KMS-11 (cell line): Measurements from ENCODE around the gene CEMIP.

Source experiments
- H2AFZ ChIP-seq: fragments of 200-600 bp; sonication (generic); 2 replicates; pipeline ENCODE4 v1.6.1; 2016; ENCODE audit warnings: antibody characterized with exemption, mixed run types, low read depth
- H3K27ac ChIP-seq: fragments of 200-600 bp; sonication (generic); 2 replicates; pipeline ENCODE4 v1.6.1; 2016; ENCODE audit warnings: mild to moderate bottlenecking, mixed run types
- H3K27me3 ChIP-seq: fragments of 200-600 bp; sonication (generic); 2 replicates; pipeline ENCODE4 v1.6.1; 2017; ENCODE audit warnings: mild to moderate bottlenecking, low read depth, mixed run types, moderate library complexity; ENCODE audit not compliant: insufficient read depth
- H3K36me3 ChIP-seq: fragments of 200-600 bp; sonication (generic); 2 replicates; pipeline ENCODE4 v1.6.1; 2017; ENCODE audit warnings: mild to moderate bottlenecking, mixed run types; ENCODE audit not compliant: insufficient read depth
- H3K4me1 ChIP-seq: fragments of 200-600 bp; sonication (generic); 2 replicates; pipeline ENCODE4 v1.6.1; 2016; ENCODE audit warnings: mild to moderate bottlenecking, low read depth, mixed run types; ENCODE audit not compliant: poor library complexity, severe bottlenecking
- H3K4me2 ChIP-seq: fragments of 200-600 bp; sonication (generic); 2 replicates; pipeline ENCODE4 v1.7.0; 2016; ENCODE audit warnings: mild to moderate bottlenecking, mixed run types
- H3K4me3 ChIP-seq: fragments of 200-600 bp; sonication (generic); IDR thresholded peaks from 2 replicates; pipeline ENCODE4 v1.6.1; 2017; ENCODE audit warnings: low read depth, low read length, mixed read lengths; ENCODE audit not compliant: insufficient read depth
- H3K79me2 ChIP-seq: fragments of 200-600 bp; sonication (generic); 2 replicates; pipeline ENCODE4 v1.6.1; 2016; ENCODE audit warnings: low read depth, mixed run types; ENCODE audit not compliant: insufficient read depth
- H3K9ac ChIP-seq: fragments of 200-600 bp; sonication (generic); 2 replicates; pipeline ENCODE4 v1.6.1; 2016; ENCODE audit warnings: mild to moderate bottlenecking, mixed run types
- H4K20me1 ChIP-seq: fragments of 200-600 bp; sonication (generic); 2 replicates; pipeline ENCODE4 v1.6.1; 2016; ENCODE audit warnings: mild to moderate bottlenecking, mixed run types; ENCODE audit not compliant: insufficient read depth
- CTCF ChIP-seq: fragments of 200-600 bp; sonication (generic); conservative IDR thresholded peaks from 2 replicates; pipeline ENCODE4 v1.6.1; 2017; ENCODE audit warnings: low read depth, mild to moderate bottlenecking, antibody characterized with exemption, low read length, moderate library complexity, mixed read lengths

The CEMIP gene

GRCh38 chr15:80745888-80746287 lies 33.3 kb upstream of the CEMIP start:
- Histone ChIP-seq H3K4me2 (no peak overlapping the region), H3K27ac (no peak overlapping the region), H3K27me3 (no peaks in the 10 kb centered on the region), H3K36me3 (0 out of 2 replicates have a peak, but pooled peaks cover 3% of the 10 kb centered on the region), H3K4me3 (no peak overlapping the region), H3K9ac (no peak overlapping the region), H3K79me2 (no peaks in the 10 kb centered on the region), H3K4me1 (no peaks in the 10 kb centered on the region), H4K20me1 (no peaks in the 10 kb centered on the region), H2AFZ (no peak overlapping the region)
- TF ChIP-seq CTCF = no peak

- H3K27ac ChIP-seq = no peak overlapping the region
- H4K20me1 ChIP-seq = no peaks in the 10 kb centered on the region
- H3K4me1 ChIP-seq = no peaks in the 10 kb centered on the region
- no peaks in the 10 kb centered on the region for H3K27me3 ChIP-seq
- no peak overlapping the region for H3K4me2 ChIP-seq
- H3K36me3 ChIP-seq = 0 out of 2 replicates have a peak, but pooled peaks cover 3% of the 10 kb centered on the region
- H3K9ac ChIP-seq = no peak overlapping the region
- no peak overlapping the region for H2AFZ ChIP-seq
- no peak for TF ChIP-seq CTCF
- H3K79me2 ChIP-seq = no peaks in the 10 kb centered on the region
- no peak overlapping the region for H3K4me3 ChIP-seq
These were observed 31.7 kb upstream of the CEMIP start for GRCh38 chr15:80747317-80748053.

- no peak overlapping the region for H3K27ac ChIP-seq
- no peaks in the 10 kb centered on the region for H4K20me1 ChIP-seq
- H3K79me2 ChIP-seq = no peaks in the 10 kb centered on the region
These were observed 29.6 kb upstream of the CEMIP start for GRCh38 chr15:80749589-80749988.

GRCh38 chr15:80750575-80750974 lies 28.6 kb upstream of the CEMIP start:
- H3K27me3 ChIP-seq = no peaks in the 10 kb centered on the region
- H3K27ac ChIP-seq = no peak overlapping the region
- H3K9ac ChIP-seq = no peak overlapping the region
- no peak overlapping the region for H2AFZ ChIP-seq
- no peak overlapping the region for H3K4me2 ChIP-seq
- no peaks in the 10 kb centered on the region for H4K20me1 ChIP-seq
- TF ChIP-seq CTCF = no peak
- H3K4me1 ChIP-seq = no peaks in the 10 kb centered on the region
- H3K36me3 ChIP-seq = 0 out of 2 replicates have a peak, but pooled peaks cover 3% of the 10 kb centered on the region
- no peak overlapping the region for H3K4me3 ChIP-seq
- no peaks in the 10 kb centered on the region for H3K79me2 ChIP-seq

More at GRCh38 chr15:80749589-80749988, 29.6 kb upstream of the CEMIP start:
- H2AFZ ChIP-seq = no peak overlapping the region
- no peak overlapping the region for H3K4me3 ChIP-seq
- no peaks in the 10 kb centered on the region for H3K27me3 ChIP-seq
- H3K4me1 ChIP-seq = no peaks in the 10 kb centered on the region
- TF ChIP-seq CTCF = no peak
- H3K36me3 ChIP-seq = 0 out of 2 replicates have a peak, but pooled peaks cover 3% of the 10 kb centered on the region
- no peak overlapping the region for H3K4me2 ChIP-seq
- H3K9ac ChIP-seq = no peak overlapping the region
